ENCODE data around the gene NR1D1.

The NR1D1 gene

DNA sequence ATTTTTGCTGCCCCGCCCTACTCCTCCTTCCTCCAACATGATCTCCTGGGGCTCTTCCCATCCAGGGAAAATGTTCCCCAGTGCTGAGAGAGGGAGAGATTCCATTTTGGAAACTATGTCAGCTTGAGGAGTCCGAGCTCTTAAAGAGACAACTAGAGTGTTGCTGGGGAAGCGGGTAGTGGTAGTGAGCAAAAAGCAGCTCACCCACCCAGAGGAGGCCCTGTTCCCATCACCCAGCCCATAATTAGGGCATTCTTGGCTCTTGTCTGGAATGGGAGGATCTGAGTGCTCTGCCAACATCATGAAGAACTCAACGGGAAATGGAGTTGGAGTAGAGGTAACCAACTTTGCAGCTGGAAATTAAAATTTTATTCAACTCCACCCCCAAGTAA is 12.3 kb upstream of the NR1D1 start:
- POLR2A ChIA-PET: interaction anchor here (0.6 to 8.2 kb wide), 28 partner anchors 9 to 413 kb away, joined by 3 to 117 read pairs (median 6); partner anchors contain the start of genes CASC3, CSF3, ERBB2 and MED24
- CTCF ChIA-PET: interaction anchor here (0.8 to 7.8 kb wide), 53 partner anchors 8 to 1462 kb away, joined by 3 to 182 read pairs (median 7); partner anchors contain the start of genes CASC3, CDC6, CSF3 and MED24
- no peak for TF ChIP-seq ZNF596 (tag by site-specific recombination; IDR thresholded peaks at IDR 0.05)
- TF ChIP-seq ZBTB8A (tag by site-specific recombination; IDR thresholded peaks at IDR 0.05): no peak
- TF ChIP-seq ZSCAN16 (tag by site-specific recombination; IDR thresholded peaks at IDR 0.05): peak; percentile 77; the same call in 1 of the 2 replicates
- TF ChIP-seq, protein P1, sequence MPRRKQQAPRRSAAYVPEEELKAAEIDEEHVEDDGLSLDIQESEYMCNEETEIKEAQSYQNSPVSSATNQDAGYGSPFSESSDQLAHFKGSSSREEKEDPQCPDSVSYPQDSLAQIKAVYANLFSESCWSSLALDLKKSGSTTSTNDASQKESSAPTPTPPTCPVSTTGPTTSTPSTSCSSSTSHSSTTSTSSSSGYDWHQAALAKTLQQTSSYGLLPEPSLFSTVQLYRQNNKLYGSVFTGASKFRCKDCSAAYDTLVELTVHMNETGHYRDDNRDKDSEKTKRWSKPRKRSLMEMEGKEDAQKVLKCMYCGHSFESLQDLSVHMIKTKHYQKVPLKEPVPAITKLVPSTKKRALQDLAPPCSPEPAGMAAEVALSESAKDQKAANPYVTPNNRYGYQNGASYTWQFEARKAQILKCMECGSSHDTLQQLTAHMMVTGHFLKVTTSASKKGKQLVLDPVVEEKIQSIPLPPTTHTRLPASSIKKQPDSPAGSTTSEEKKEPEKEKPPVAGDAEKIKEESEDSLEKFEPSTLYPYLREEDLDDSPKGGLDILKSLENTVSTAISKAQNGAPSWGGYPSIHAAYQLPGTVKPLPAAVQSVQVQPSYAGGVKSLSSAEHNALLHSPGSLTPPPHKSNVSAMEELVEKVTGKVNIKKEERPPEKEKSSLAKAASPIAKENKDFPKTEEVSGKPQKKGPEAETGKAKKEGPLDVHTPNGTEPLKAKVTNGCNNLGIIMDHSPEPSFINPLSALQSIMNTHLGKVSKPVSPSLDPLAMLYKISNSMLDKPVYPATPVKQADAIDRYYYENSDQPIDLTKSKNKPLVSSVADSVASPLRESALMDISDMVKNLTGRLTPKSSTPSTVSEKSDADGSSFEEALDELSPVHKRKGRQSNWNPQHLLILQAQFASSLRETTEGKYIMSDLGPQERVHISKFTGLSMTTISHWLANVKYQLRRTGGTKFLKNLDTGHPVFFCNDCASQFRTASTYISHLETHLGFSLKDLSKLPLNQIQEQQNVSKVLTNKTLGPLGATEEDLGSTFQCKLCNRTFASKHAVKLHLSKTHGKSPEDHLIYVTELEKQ (tag by site-specific recombination; IDR thresholded peaks at IDR 0.05; ENCODE audit: borderline replicate concordance): no peak
- TF ChIP-seq ZNF560 (tag by site-specific recombination; IDR thresholded peaks at IDR 0.05; ENCODE audit: borderline replicate concordance): no peak
- 0 out of 2 replicates have a peak, but pooled peaks have one; percentile 4 for TF ChIP-seq SP2 (tag by site-specific recombination; IDR thresholded peaks at IDR 0.05)
- no peak for TF ChIP-seq ZNF76 (tag by site-specific recombination; IDR thresholded peaks at IDR 0.05; ENCODE audit: borderline replicate concordance, low read depth)
- no peak for TF ChIP-seq SP7 (tag by site-specific recombination; IDR thresholded peaks at IDR 0.05)
- TF ChIP-seq, protein P2, sequence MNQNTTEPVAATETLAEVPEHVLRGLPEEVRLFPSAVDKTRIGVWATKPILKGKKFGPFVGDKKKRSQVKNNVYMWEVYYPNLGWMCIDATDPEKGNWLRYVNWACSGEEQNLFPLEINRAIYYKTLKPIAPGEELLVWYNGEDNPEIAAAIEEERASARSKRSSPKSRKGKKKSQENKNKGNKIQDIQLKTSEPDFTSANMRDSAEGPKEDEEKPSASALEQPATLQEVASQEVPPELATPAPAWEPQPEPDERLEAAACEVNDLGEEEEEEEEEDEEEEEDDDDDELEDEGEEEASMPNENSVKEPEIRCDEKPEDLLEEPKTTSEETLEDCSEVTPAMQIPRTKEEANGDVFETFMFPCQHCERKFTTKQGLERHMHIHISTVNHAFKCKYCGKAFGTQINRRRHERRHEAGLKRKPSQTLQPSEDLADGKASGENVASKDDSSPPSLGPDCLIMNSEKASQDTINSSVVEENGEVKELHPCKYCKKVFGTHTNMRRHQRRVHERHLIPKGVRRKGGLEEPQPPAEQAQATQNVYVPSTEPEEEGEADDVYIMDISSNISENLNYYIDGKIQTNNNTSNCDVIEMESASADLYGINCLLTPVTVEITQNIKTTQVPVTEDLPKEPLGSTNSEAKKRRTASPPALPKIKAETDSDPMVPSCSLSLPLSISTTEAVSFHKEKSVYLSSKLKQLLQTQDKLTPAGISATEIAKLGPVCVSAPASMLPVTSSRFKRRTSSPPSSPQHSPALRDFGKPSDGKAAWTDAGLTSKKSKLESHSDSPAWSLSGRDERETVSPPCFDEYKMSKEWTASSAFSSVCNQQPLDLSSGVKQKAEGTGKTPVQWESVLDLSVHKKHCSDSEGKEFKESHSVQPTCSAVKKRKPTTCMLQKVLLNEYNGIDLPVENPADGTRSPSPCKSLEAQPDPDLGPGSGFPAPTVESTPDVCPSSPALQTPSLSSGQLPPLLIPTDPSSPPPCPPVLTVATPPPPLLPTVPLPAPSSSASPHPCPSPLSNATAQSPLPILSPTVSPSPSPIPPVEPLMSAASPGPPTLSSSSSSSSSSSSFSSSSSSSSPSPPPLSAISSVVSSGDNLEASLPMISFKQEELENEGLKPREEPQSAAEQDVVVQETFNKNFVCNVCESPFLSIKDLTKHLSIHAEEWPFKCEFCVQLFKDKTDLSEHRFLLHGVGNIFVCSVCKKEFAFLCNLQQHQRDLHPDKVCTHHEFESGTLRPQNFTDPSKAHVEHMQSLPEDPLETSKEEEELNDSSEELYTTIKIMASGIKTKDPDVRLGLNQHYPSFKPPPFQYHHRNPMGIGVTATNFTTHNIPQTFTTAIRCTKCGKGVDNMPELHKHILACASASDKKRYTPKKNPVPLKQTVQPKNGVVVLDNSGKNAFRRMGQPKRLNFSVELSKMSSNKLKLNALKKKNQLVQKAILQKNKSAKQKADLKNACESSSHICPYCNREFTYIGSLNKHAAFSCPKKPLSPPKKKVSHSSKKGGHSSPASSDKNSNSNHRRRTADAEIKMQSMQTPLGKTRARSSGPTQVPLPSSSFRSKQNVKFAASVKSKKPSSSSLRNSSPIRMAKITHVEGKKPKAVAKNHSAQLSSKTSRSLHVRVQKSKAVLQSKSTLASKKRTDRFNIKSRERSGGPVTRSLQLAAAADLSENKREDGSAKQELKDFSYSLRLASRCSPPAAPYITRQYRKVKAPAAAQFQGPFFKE (tag by site-specific recombination; IDR thresholded peaks at IDR 0.05; ENCODE audit: borderline replicate concordance): no peak
- TF ChIP-seq YY2 (tag by site-specific recombination; IDR thresholded peaks at IDR 0.05): peak; percentile 31; the same call in 1 of the 2 replicates
- Histone ChIP-seq H3K9me3 (ENCODE audit: control insufficient read depth, insufficient read depth, low read depth, low read length) (no peaks in the 10 kb centered on the region), H3K4me3 (ENCODE audit: low read depth, low read length) (no peak overlapping the region), H3K36me3 (ENCODE audit: control insufficient read depth in 2 of 2, insufficient read depth in 1 of 2, low read length in 2 of 2) (no peaks in the 10 kb centered on the region; a peak in 1 of 3 replicates), H3K27ac (ENCODE audit: extremely low read depth, low read depth, low read length) (no peak overlapping the region), H3K4me1 (ENCODE audit: control insufficient read depth, insufficient read depth, low read length) (peaks cover 33% of the 10 kb centered on the region)

DNA sequence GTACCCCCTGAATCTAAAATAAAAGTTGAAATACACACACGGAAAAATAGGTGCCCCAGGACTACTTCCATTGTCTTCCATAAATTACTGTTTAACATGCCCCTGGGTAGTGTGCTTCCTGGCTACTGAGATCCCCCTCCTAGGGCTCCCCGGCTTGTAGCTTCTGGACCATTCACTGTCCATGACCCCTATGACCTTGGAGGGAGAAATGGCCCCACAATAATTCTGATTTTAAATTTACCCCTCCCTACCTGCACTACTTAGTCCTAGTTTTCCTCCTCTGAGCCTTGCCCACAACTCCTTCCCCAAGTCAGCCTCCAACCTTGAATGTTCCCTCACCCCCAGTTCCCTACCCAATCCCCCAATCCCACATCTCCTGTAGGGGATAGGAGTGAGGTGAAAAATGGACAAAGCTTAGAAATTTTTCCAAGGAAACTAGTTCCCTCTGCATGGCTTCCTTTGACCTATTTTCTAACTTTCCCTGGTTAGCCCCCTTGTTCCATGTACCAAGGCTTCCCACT is 11.9 kb upstream of the NR1D1 start:
- H3K9me3 ChIP-seq (ENCODE audit: control insufficient read depth, insufficient read depth, low read depth, low read length): no peaks in the 10 kb centered on the region
- ChIA-PET CTCF (interaction anchor here (0.8 to 7.8 kb wide), 48 partner anchors 9 to 242 kb away, joined by 3 to 182 read pairs (median 8); partner anchors contain the start of genes CASC3, CDC6, CSF3 and MED24), POLR2A (interaction anchor here (0.6 to 8.2 kb wide), 23 partner anchors 8 to 205 kb away, joined by 3 to 117 read pairs (median 10); partner anchors contain the start of genes CASC3, CSF3, MED24 and MSL1)
- H3K27ac ChIP-seq (ENCODE audit: extremely low read depth, low read depth, low read length): no peak overlapping the region
- peaks cover 33% of the 10 kb centered on the region for H3K4me1 ChIP-seq (ENCODE audit: control insufficient read depth, insufficient read depth, low read length)
- H3K36me3 ChIP-seq (ENCODE audit: control insufficient read depth in 2 of 2, insufficient read depth in 1 of 2, low read length in 2 of 2): no peaks in the 10 kb centered on the region; a peak in 1 of 3 replicates
- H3K4me3 ChIP-seq (ENCODE audit: low read depth, low read length): no peak overlapping the region
- TF ChIP-seq ZNF777 (tag by site-specific recombination; IDR thresholded peaks at IDR 0.05; ENCODE audit: borderline replicate concordance): no peak
- TF ChIP-seq SETDB1 (IDR thresholded peaks at IDR 0.05; ENCODE audit: insufficient read length, low read length): no peak
- TF ChIP-seq, protein P2 (tag by site-specific recombination; IDR thresholded peaks at IDR 0.05; ENCODE audit: borderline replicate concordance): no peak
- TF ChIP-seq, protein P3, sequence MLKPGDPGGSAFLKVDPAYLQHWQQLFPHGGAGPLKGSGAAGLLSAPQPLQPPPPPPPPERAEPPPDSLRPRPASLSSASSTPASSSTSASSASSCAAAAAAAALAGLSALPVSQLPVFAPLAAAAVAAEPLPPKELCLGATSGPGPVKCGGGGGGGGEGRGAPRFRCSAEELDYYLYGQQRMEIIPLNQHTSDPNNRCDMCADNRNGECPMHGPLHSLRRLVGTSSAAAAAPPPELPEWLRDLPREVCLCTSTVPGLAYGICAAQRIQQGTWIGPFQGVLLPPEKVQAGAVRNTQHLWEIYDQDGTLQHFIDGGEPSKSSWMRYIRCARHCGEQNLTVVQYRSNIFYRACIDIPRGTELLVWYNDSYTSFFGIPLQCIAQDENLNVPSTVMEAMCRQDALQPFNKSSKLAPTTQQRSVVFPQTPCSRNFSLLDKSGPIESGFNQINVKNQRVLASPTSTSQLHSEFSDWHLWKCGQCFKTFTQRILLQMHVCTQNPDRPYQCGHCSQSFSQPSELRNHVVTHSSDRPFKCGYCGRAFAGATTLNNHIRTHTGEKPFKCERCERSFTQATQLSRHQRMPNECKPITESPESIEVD (tag by site-specific recombination; IDR thresholded peaks at IDR 0.05): no peak

All from HEK293 (cell line).